HG03175 (cell line): Measurements from ENCODE around the gene CYB5RL.
"Not testable (repeated sequence)": the region's sequence is repeated elsewhere in the genome, so short reads cannot be mapped to it uniquely, and the experiment has no call there.

Experiments
- ATAC-seq: cut with Tn5 transposase; IDR thresholded peaks from one replicate; pipeline ENCODE4 v1.9.1; 2021; ENCODE audit warnings: mild to moderate bottlenecking, moderate library complexity; ENCODE audit not compliant: unreplicated experiment

The CYB5RL gene

GRCh38 chr1:54190526-54190925 lies 9.3 kb downstream of the CYB5RL start:
- no peak for ATAC-seq

DNA sequence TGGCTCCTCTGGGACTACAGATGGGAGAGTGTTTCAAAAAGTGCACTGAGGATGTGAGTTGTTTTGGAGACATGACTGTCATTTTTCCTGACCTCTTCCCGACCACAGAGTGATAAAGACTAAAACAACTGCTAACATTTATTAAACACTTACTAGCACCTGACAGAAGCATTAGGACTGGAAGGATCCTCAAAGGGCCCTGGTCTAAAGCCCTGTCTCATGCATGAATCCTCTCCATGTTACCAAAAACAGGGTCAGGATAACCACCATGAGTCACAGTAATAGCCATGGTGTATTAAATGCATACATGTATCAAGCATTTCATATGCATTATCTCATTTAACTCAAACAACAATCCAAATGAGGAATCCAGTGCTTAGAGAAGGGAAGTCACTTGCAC lies 11.5 kb downstream of the CYB5RL start:
- ATAC-seq: no peak

DNA sequence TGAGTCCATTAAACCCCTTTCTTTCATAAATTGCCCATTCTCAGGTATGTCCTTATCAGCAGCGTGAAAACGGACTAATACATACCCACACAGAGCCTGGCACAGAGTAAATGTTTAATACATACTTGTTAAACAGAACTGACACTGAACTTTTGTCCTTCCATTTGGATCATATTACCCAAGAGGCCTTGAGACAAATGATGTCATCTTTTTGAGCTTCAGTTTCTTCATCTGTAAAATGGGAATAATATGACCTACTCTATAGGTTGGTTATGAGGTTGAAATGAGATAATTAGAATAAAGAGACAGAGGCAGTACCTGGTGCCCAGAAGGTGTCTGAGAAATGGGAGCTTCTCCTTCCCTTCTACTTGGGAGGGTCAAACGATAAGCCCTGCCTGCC lies 13.8 kb downstream of the CYB5RL start:
- no peak for ATAC-seq

- no peak for ATAC-seq
These were observed 19.0 kb downstream of the CYB5RL start for GRCh38 chr1:54180701-54181360.

GRCh38 chr1:54178296-54179070 lies 21.3 kb downstream of the CYB5RL start:
- ATAC-seq: no peak

- ATAC-seq: no peak
These were observed 22.1 kb downstream of the CYB5RL start for GRCh38 chr1:54177726-54178125.

GRCh38 chr1:54176621-54177327 lies 23.1 kb downstream of the CYB5RL start:
- ATAC-seq: no peak

- ATAC-seq: no peak
These were observed 25.7 kb downstream of the CYB5RL start for GRCh38 chr1:54174106-54174505.

DNA sequence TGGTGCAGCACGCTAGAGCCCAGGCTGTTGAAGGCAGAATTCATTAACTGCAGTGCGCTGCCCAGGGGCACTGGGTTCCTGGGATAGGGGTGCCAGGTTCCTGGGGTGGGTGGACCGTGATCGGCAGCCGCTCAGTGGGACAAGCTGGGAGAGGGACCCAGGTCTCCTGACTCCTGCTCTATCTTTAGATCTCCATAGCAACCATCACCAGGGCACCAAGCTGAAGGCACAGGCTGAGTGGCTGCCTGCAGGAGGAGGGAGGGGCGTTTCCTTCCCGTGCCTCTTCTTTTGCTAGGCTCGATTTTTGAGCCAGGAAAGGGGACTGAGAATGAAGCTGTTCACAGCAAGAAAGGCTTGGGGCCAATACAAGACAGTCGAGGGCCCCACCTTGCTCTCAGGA lies 26.1 kb downstream of the CYB5RL start:
- no peak for ATAC-seq

DNA sequence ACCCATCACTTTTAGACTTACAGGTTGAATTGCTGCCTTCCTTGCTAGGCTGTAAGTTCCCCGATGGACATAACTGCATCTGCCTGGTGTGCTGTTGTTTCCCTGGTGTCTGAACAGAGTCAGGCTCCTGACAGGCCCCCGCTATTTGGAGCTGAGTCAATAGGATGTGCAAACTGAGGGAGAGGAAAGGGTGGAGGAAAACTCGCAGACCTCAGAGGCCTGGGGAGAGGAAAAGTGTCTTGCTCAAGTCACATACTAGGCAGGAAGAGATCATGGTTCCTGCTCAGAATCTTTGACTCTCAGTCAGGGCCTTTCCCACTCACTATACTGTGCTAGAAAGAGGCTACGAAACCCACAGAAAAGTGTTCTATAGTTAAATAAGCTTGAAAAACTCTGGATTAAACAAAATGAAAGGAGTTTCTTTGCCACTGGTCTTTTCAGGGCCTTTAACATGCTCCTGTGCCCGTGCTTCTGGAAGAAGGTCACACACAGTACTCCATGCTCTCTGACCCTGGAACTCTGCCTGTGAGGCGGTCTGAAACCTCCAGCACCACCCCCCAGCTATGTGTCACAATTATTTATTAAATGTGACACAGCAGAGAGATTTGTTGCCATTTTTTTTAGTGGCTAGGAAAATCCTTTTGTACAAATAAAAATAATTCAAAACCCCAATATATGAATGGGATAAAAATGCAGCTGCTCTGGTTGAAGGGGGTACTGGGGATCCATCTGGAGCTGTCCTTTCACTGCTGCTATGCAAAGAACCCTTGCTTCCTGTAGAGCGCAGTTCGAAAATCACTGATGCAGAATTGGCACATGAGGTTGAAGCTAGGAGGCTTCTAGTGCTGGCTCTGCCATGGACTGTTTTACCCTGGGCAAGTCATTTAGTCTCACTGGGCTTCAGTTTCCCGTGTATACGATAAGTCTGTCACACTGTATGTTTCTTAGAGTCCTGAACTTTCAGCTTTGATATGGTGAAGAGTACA lies 26.9 kb downstream of the CYB5RL start:
- ATAC-seq: no peak

GRCh38 chr1:54171606-54172005 lies 28.2 kb downstream of the CYB5RL start:
- ATAC-seq: no peak

GRCh38 chr1:54171016-54171415 lies 28.8 kb downstream of the CYB5RL start:
- no peak for ATAC-seq

GRCh38 chr1:54169068-54169467 lies 30.8 kb downstream of the CYB5RL start:
- ATAC-seq: no peak

DNA sequence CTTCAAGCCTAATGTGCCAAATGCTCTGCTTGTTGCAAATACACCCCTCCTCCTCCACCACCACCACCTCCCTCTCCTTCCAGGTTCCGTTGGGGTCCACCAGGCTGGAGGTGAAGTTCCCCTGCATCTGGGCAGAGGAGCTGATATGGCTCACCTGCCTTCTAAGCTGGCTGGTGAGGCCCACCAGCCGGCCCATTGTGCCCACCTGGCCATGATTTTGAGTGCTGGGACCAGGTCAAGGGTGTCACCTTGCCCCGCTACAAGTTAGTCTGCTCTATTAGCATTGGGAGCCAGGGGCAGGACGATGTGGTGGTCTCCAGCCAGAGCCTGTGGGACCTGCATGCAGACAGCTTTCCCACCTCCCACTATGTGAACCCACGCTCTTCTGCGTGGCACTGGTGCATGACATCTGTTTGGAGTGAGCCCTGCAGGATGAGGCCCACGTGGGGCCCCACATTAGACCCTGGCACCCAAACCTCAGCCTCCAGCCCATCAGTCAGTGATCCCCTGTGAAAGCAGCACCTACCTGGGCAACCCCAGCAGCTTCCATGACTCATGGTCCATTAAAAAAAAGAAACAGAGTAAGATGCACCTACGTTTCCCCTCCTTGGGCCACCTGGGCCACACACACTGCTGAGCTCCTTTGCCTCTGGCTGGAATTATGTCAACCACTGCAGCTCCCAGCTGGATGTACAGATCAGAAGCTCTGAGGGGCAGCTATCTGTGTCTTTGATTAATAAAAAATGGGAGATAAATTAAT lies 31.4 kb downstream of the CYB5RL start:
- ATAC-seq: no peak

- no peak for ATAC-seq
These were observed 32.2 kb downstream of the CYB5RL start for GRCh38 chr1:54167422-54168139.

DNA sequence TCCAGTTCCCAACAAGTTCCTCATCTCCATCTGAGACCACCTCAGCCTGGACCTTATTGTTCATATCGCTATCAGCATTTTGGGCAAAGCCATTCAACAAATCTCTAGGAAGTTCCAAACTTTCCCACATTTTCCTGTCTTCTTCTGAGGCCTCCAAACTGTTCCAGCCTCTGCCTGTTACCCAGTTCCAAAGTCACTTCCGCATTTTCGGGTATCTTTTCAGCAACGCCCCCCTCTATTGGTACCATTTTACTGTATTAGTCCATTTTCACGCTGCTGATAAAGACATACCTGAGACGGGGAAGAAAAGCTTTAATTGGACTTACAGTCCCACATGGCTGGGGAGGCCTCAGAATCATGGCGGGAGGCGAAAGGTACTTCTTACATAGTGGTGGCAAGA lies 33.5 kb downstream of the CYB5RL start:
- ATAC-seq: not testable (repeated sequence)

- no peak for ATAC-seq
These were observed 34.7 kb downstream of the CYB5RL start for GRCh38 chr1:54165146-54165545.

DNA sequence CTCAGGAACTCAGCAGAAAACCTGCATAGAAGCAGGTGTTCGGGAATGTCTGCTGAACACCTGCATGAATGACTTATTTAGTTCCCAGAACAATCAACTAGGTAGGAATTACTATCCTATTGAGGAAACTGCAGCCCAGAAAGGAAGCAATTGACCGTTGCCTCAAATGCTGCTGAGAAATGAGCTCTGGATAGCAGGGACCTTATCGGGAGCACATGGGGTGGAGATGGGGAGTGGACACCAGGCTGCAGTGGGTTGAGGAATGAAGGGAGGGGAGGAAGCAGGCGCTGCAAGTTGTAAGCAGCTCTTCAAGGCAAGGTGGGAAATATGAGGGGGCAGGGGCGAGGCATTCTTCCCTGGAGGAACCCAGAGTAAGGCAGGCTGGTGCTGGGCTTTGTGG lies 36.3 kb downstream of the CYB5RL start:
- no peak for ATAC-seq

- ATAC-seq: no peak
These were observed 36.8 kb downstream of the CYB5RL start for GRCh38 chr1:54163051-54163450.
